ENCODE data around the gene EYS.

- no peak for TF ChIP-seq EP300 (IDR thresholded peaks at IDR 0.05; ENCODE audit: borderline replicate concordance in 1 of 2, low read depth in 1 of 2, low read length in 1 of 2)
- no peak for TF ChIP-seq CTCF (IDR thresholded peaks at IDR 0.05)
Measured at GRCh38 chr6:64238071-64238470, 1469.0 kb downstream of the EYS start.

Measured in SK-N-SH (cell line).